IMR-90 (cell line): ENCODE results near the gene PTGR2. TPM values are rescaled to one million over a fixed set of nuclear protein-coding genes. Genes with fewer than 3 reads are reported as not detected.

ENCODE experiments used
- ATAC-seq: fragments of 200-7000 bp; cut with Tn5 transposase; 2 replicates; pipeline ENCODE4 v1.9.1; 2020; ENCODE audit warnings: low read depth, mild to moderate bottlenecking, moderate library complexity
- BruUV-seq: library from RNA; stranded (reverse); fragments of 400-500 nt; replicated peaks from 2 replicates; lab custom pipeline; 2021; lab: Mats Ljungman, UMichigan
- CTCF ChIA-PET: fragments of 300-600 bp; formaldehyde crosslinking; extraction: SDS; loops from one replicate; lab custom pipeline; 2021; ENCODE audit warnings: antibody characterized with exemption; lab: Yijun Ruan, JAX
- POLR2A ChIA-PET: fragments of 300-600 bp; sonication (Branson Sonifier 250); formaldehyde crosslinking; loops from one replicate; lab custom pipeline; 2022; ENCODE audit warnings: antibody characterized with exemption; ENCODE audit not compliant: unreplicated experiment; lab: Charles Lee
- DNase-seq: peaks from one replicate; pipeline ENCODE4 v3.0.0; 2013
- H2AFZ ChIP-seq: replicated peaks from 2 replicates; pipeline ENCODE3; 2013; ENCODE audit warnings: low read length, mild to moderate bottlenecking; ENCODE audit not compliant: poor library complexity
- H2AK5ac ChIP-seq: 2 replicates; pipeline ENCODE4 v1.6.1; 2013; ENCODE audit warnings: low read depth, low read length, inconsistent platforms
- H2AK9ac ChIP-seq: replicated peaks from 2 replicates; pipeline ENCODE3; 2013; ENCODE audit warnings: mild to moderate bottlenecking, low read depth, low read length, moderate library complexity; ENCODE audit not compliant: poor library complexity
- H2BK120ac ChIP-seq: 2 replicates; pipeline ENCODE4 v1.6.1; 2013; ENCODE audit warnings: low read depth, low read length, inconsistent platforms
- H2BK15ac ChIP-seq: 3 replicates; pipeline ENCODE4 v1.6.1; 2013; ENCODE audit warnings: low read depth, low read length, inconsistent platforms
- H2BK20ac ChIP-seq: 2 replicates; pipeline ENCODE4 v1.6.1; 2013; ENCODE audit warnings: low read depth, mild to moderate bottlenecking, inconsistent platforms, low read length, moderate library complexity
- H2BK5ac ChIP-seq: 2 replicates; pipeline ENCODE4 v1.6.1; 2013; ENCODE audit warnings: mild to moderate bottlenecking, low read depth, low read length, inconsistent platforms; ENCODE audit not compliant: poor library complexity, severe bottlenecking
- H3K14ac ChIP-seq: replicated peaks from 2 replicates; pipeline ENCODE4 v1.6.1; 2013; ENCODE audit warnings: low read depth, low read length, inconsistent platforms
- H3K18ac ChIP-seq: 2 replicates; pipeline ENCODE4 v1.6.1; 2013; ENCODE audit warnings: low read depth, low read length, control low read depth
- H3K23ac ChIP-seq: 2 replicates; pipeline ENCODE4 v1.6.1; 2013; ENCODE audit warnings: low read depth, low read length, inconsistent platforms
- H3K27ac ChIP-seq: 2 replicates; pipeline ENCODE4 v1.5.1; 2013; ENCODE audit warnings: mild to moderate bottlenecking, control low read depth, low read length; ENCODE audit not compliant: insufficient read depth
- H3K27me3 ChIP-seq: 2 replicates; pipeline ENCODE4 v1.6.1; 2013; ENCODE audit warnings: low read length; ENCODE audit not compliant: control insufficient read depth, insufficient read depth
- H3K36me3 ChIP-seq: 2 replicates; pipeline ENCODE4 v1.6.1; 2013; ENCODE audit warnings: low read length, mixed read lengths; ENCODE audit not compliant: control insufficient read depth, insufficient read depth
- H3K4ac ChIP-seq: 2 replicates; pipeline ENCODE4 v1.6.1; 2013; ENCODE audit warnings: low read depth, low read length, inconsistent platforms
- H3K4me1 ChIP-seq: 2 replicates; pipeline ENCODE4 v1.6.1; 2013; ENCODE audit warnings: low read length, mixed read lengths; ENCODE audit not compliant: control insufficient read depth, insufficient read depth
- H3K4me2 ChIP-seq: 2 replicates; pipeline ENCODE4 v1.6.1; 2013; ENCODE audit warnings: low read depth, mild to moderate bottlenecking, control low read depth, low read length, moderate library complexity
- H3K4me3 ChIP-seq: 2 replicates; pipeline ENCODE4 v1.5.1; 2013; ENCODE audit warnings: low read depth, mild to moderate bottlenecking, control low read depth, low read length, moderate library complexity; ENCODE audit not compliant: insufficient read depth
- H3K56ac ChIP-seq: 2 replicates; pipeline ENCODE4 v1.6.1; 2013; ENCODE audit warnings: low read length, inconsistent platforms; ENCODE audit not compliant: insufficient read depth; ENCODE audit errors: extremely low read depth
- H3K79me1 ChIP-seq, 2 experiments: 2 replicates each; pipeline ENCODE4 v1.6.1; 2013; ENCODE audit warnings: low read length in 2 of 2, inconsistent platforms in 1 of 2, low read depth in 1 of 2
- H3K9ac ChIP-seq: 2 replicates; pipeline ENCODE4 v1.6.1; 2013; ENCODE audit warnings: low read depth, low read length, control low read depth
- H3K9me1 ChIP-seq: 2 replicates; pipeline ENCODE4 v1.6.1; 2013; ENCODE audit warnings: low read length, inconsistent platforms; ENCODE audit not compliant: insufficient read depth
- H3K9me3 ChIP-seq: 2 replicates; pipeline ENCODE4 v1.6.1; 2013; ENCODE audit warnings: low read length; ENCODE audit not compliant: control insufficient read depth, insufficient read depth
- H4K20me1 ChIP-seq: 2 replicates; pipeline ENCODE4 v1.6.1; 2013; ENCODE audit warnings: low read length, inconsistent platforms; ENCODE audit not compliant: insufficient read depth
- H4K5ac ChIP-seq: 2 replicates; pipeline ENCODE4 v1.6.1; 2013; ENCODE audit warnings: mild to moderate bottlenecking, low read depth, low read length, control low read depth
- H4K8ac ChIP-seq, 2 experiments: 2 replicates each; pipeline ENCODE4 v1.6.1; 2013; ENCODE audit warnings: low read depth in 2 of 2, low read length in 2 of 2, control low read depth in 1 of 2, inconsistent platforms in 1 of 2
- H4K91ac ChIP-seq: 2 replicates; pipeline ENCODE4 v1.6.1; 2013; ENCODE audit warnings: low read depth, low read length, inconsistent platforms; ENCODE audit not compliant: insufficient read depth
- BHLHE40 ChIP-seq: fragments of 150-350 bp; IDR thresholded peaks from 2 replicates; pipeline ENCODE4 v1.6.1; 2016; ENCODE audit warnings: mild to moderate bottlenecking, low read depth, low read length
- CHD1 ChIP-seq: IDR thresholded peaks from 2 replicates; pipeline ENCODE4 v1.6.1; 2012; ENCODE audit warnings: low read depth, low read length, improper control_type of control experiment
- CTCF ChIP-seq: conservative IDR thresholded peaks from 2 replicates; pipeline ENCODE4 v1.5.1; 2012; ENCODE audit warnings: mild to moderate bottlenecking, low read depth, low read length, improper control_type of control experiment
- ELK1 ChIP-seq: fragments of 150-350 bp; IDR thresholded peaks from 2 replicates; pipeline ENCODE4 v1.6.1; 2016; ENCODE audit warnings: low read depth, mild to moderate bottlenecking, low read length, moderate library complexity, borderline replicate concordance
- FOS ChIP-seq: fragments of 150-350 bp; IDR thresholded peaks from 2 replicates; pipeline ENCODE4 v1.6.1; 2016; ENCODE audit warnings: low read depth, low read length
- MAFK ChIP-seq: IDR thresholded peaks from 2 replicates; pipeline ENCODE4 v1.6.1; 2012; ENCODE audit warnings: low read depth, low read length, improper control_type of control experiment
- NFE2L2 ChIP-seq: fragments of 150-350 bp; IDR thresholded peaks from 2 replicates; pipeline ENCODE4 v1.6.1; 2016; ENCODE audit warnings: low read depth, mild to moderate bottlenecking, low read length
- POLR2A ChIP-seq: IDR thresholded peaks from 2 replicates; pipeline ENCODE4 v1.6.1; 2012; ENCODE audit warnings: mild to moderate bottlenecking, low read depth, low read length
- RAD21 ChIP-seq: IDR thresholded peaks from 2 replicates; pipeline ENCODE4 v1.6.1; 2012; ENCODE audit warnings: low read length, improper control_type of control experiment
- RCOR1 ChIP-seq: IDR thresholded peaks from 2 replicates; pipeline ENCODE4 v1.6.1; 2012; ENCODE audit warnings: mild to moderate bottlenecking, low read length, improper control_type of control experiment; ENCODE audit not compliant: insufficient replicate concordance
- RFX5 ChIP-seq: IDR thresholded peaks from 2 replicates; pipeline ENCODE4 v1.8.0; 2012; ENCODE audit warnings: low read depth, mild to moderate bottlenecking, low read length, moderate library complexity
- SMC3 ChIP-seq: fragments of 150-350 bp; IDR thresholded peaks from 2 replicates; pipeline ENCODE4 v1.6.1; 2016; ENCODE audit warnings: low read depth, mild to moderate bottlenecking, antibody characterized with exemption, low read length, moderate library complexity
- USF2 ChIP-seq: fragments of 150-350 bp; IDR thresholded peaks from 2 replicates; pipeline ENCODE4 v1.6.1; 2017; ENCODE audit warnings: mild to moderate bottlenecking, antibody characterized with exemption, low read length, low read depth
- WGBS, 2 experiments: methylation state at CpG; one replicate each; pipeline versions ENCODE4 v1.1.5 to v1.1.7; 2013; ENCODE audit warnings: missing lambda C conversion rate in 2 of 2; ENCODE audit not compliant: insufficient read length in 1 of 2; ENCODE audit errors: extremely low coverage in 2 of 2; 5-methylcytosine and 5-hydroxymethylcytosine counted together
- dilution Hi-C: fragments of 300-500 bp; cut with HindIII; formaldehyde crosslinking; loops from one replicate; pipeline ENCODE4 v1.14.3; 2018; ENCODE audit warnings: low sequenced_read_pairs; ENCODE audit not compliant: unreplicated experiment
- in situ Hi-C: fragments of 300-500 bp; cut with MboI; formaldehyde crosslinking; loops from 3 replicates; pipeline ENCODE4 v1.14.3; 2019; ENCODE audit warnings: low sequenced_read_pairs, inconsistent platforms, mixed read lengths
- intact Hi-C: fragments of 100-400 bp; cut with micrococcal nuclease; formaldehyde crosslinking; loops from 2 replicates; pipeline ENCODE4 v1.10.0; 2022
- polyA plus RNA-seq, 3 experiments: library from polyadenylated mRNA; depleted of rRNA; stranded (reverse); fragments of >200 nt; gene quantifications; 2 replicates each; pipeline ENCODE4 v1.2.3, GENCODE V29; 2012; ENCODE audit warnings: low replicate concordance in 1 of 3
- total RNA-seq: library from RNA; depleted of rRNA; stranded (reverse); fragments of >200 nt; gene quantifications from 2 replicates; pipeline ENCODE4 v1.2.3, GENCODE V29; 2012

PTGR2 gene
- total and polyA plus RNA-seq, 2 of the 4 experiments (the other 2 are of a cell fraction): 1.3 to 3.2 TPM

- ATAC-seq (no peak), DNase-seq (no peak)
- dilution Hi-C loops (no loop called here), in situ Hi-C loops (no loop called here), intact Hi-C loops (loop anchor here (2.0 kb wide), 2 partner anchors 63 to 95 kb away; a partner anchor contains a TSS)
- H2BK5ac ChIP-seq: no peak overlapping the region
- TF ChIP-seq CHD1 (no peak), BHLHE40 (no peak), POLR2A (no peak), RAD21 (no peak), ELK1 (no peak), NFE2L2 (no peak), MAFK (no peak), RFX5 (no peak), USF2 (no peak), CTCF (no peak), RCOR1 (no peak), SMC3 (no peak), FOS (no peak)
- H3K27me3 ChIP-seq: no peaks in the 10 kb centered on the region; the same call in 1 of the 2 replicates
- CTCF ChIA-PET: interaction anchor here (0.5 kb wide), 1 partner anchor 628 kb away, joined by 3 read pairs; no protein-coding TSS in a partner anchor
- H3K9me3 ChIP-seq: no peaks in the 10 kb centered on the region
- H3K4ac ChIP-seq: no peak overlapping the region
- no peak overlapping the region for H3K9ac ChIP-seq
- no peak overlapping the region for H2BK120ac ChIP-seq
- H3K14ac ChIP-seq: no peak overlapping the region
- no peaks in the 10 kb centered on the region; the same call in 1 of the 2 replicates for H3K9me1 ChIP-seq
- no peak overlapping the region; the same call in 1 of the 2 replicates for H3K23ac ChIP-seq
- no peak overlapping the region for H4K8ac ChIP-seq
- no peak overlapping the region for H3K4me3 ChIP-seq
- WGBS, 2 experiments: 86% methylated on average over 2 of the region's 4 CpGs; no CpG with 5 or more reads in 1 of the 2 experiments
- no peak overlapping the region for H3K18ac ChIP-seq
- H4K91ac ChIP-seq: no peak overlapping the region
- no peaks in the 10 kb centered on the region for H3K79me1 ChIP-seq
- no peak overlapping the region for H3K56ac ChIP-seq
- no peak overlapping the region for H2AK9ac ChIP-seq
- H3K27ac ChIP-seq: no peak overlapping the region
- no peaks in the 10 kb centered on the region for H4K20me1 ChIP-seq
- BruUV-seq: no TSS peak
- no peak overlapping the region for H2AK5ac ChIP-seq
- H3K36me3 ChIP-seq: no peaks in the 10 kb centered on the region
- H2BK20ac ChIP-seq: no peak overlapping the region
- no peak overlapping the region for H4K5ac ChIP-seq
- POLR2A ChIA-PET: no interaction called here
- H3K4me2 ChIP-seq: no peak overlapping the region
- no peak overlapping the region for H2BK15ac ChIP-seq
- no peaks in the 10 kb centered on the region for H3K4me1 ChIP-seq
- H2AFZ ChIP-seq: no peak overlapping the region
Observed at GRCh38 chr14:73824127-73824526, 27.5 kb upstream of the PTGR2 start.
